DLD1 (cell line): ENCODE measurements around the gene ALG3.

ENCODE experiments used
- in situ Hi-C: cut with HindIII; loops from 2 replicates; pipeline ENCODE4 v1.10.0; 2017; ENCODE audit warnings: low sequenced_read_pairs

The ALG3 gene

GRCh38 chr3:184236636-184237035, 12.1 kb downstream of the ALG3 start:
- in situ Hi-C loops = loop anchor here (25.0 kb wide), 1 partner anchor 349 kb away; the partner anchor contains the start of gene PARL

- in situ Hi-C loops = loop anchor here (25.0 kb wide), 1 partner anchor 349 kb away; the partner anchor contains the start of gene PARL
Measured at GRCh38 chr3:184236033-184236410, 12.7 kb downstream of the ALG3 start.

- in situ Hi-C loops = loop anchor here (25.0 kb wide), 1 partner anchor 348 kb away; the partner anchor contains the start of gene PARL
Measured at GRCh38 chr3:184235381-184236032, 13.3 kb downstream of the ALG3 start.

GRCh38 chr3:184234671-184235380, 13.9 kb downstream of the ALG3 start:
- in situ Hi-C loops = loop anchor here (25.0 kb wide), 1 partner anchor 348 kb away; the partner anchor contains the start of gene PARL

- in situ Hi-C loops = loop anchor here (25.0 kb wide), 1 partner anchor 347 kb away; the partner anchor contains the start of gene PARL
Measured at GRCh38 chr3:184234224-184234623, 14.5 kb downstream of the ALG3 start.

GRCh38 chr3:184233127-184233843, 15.5 kb downstream of the ALG3 start:
- in situ Hi-C loops = loop anchor here (25.0 kb wide), 1 partner anchor 346 kb away; the partner anchor contains the start of gene PARL

- in situ Hi-C loops = loop anchor here (25.0 kb wide), 1 partner anchor 344 kb away; the partner anchor contains the start of gene PARL
Measured at GRCh38 chr3:184231671-184232070, 17.1 kb downstream of the ALG3 start.

GRCh38 chr3:184230603-184231528, 17.9 kb downstream of the ALG3 start:
- in situ Hi-C loops = loop anchor here (25.0 kb wide), 1 partner anchor 344 kb away; the partner anchor contains the start of gene PARL

GRCh38 chr3:184230081-184230602, 18.6 kb downstream of the ALG3 start:
- in situ Hi-C loops = loop anchor here (25.0 kb wide), 1 partner anchor 343 kb away; the partner anchor contains the start of gene PARL

- in situ Hi-C loops = loop anchor here (25.0 kb wide), 1 partner anchor 342 kb away; the partner anchor contains the start of gene PARL
Measured at GRCh38 chr3:184229394-184230080, 19.2 kb downstream of the ALG3 start, which contains the start of gene VWA5B2. Gene VWA5B2 (plus strand): TSS chr3:184229585. CDS start chr3:184230529, 944 bp downstream.

- in situ Hi-C loops = loop anchor here (25.0 kb wide), 1 partner anchor 341 kb away; the partner anchor contains the start of gene PARL
Measured at GRCh38 chr3:184228376-184229137, 20.2 kb downstream of the ALG3 start.

GRCh38 chr3:184227481-184227935, 21.3 kb downstream of the ALG3 start:
- in situ Hi-C loops = loop anchor here (25.0 kb wide), 1 partner anchor 340 kb away; the partner anchor contains the start of gene PARL

GRCh38 chr3:184223946-184224345, 24.8 kb downstream of the ALG3 start:
- in situ Hi-C loops = no loop called here

GRCh38 chr3:184222521-184222920, 26.2 kb downstream of the ALG3 start:
- in situ Hi-C loops = no loop called here

GRCh38 chr3:184218814-184219213, 29.9 kb downstream of the ALG3 start:
- in situ Hi-C loops = no loop called here

GRCh38 chr3:184211718-184212117, 37.0 kb downstream of the ALG3 start:
- in situ Hi-C loops = no loop called here

GRCh38 chr3:184211297-184211696, 37.5 kb downstream of the ALG3 start:
- in situ Hi-C loops = no loop called here
